HepG2 (cell line): ENCODE results near the gene PREX1. TPM values are rescaled to one million over a fixed set of nuclear protein-coding genes. Genes with fewer than 3 reads are reported as not detected.

Experiments used
- ATAC-seq: fragments of 200-7000 bp; cut with Tn5 transposase; 3 replicates; pipeline ENCODE4 v1.9.1; 2020; ENCODE audit warnings: mild to moderate bottlenecking, moderate library complexity
- BruUV-seq: library from RNA; stranded (reverse); fragments of 400-500 nt; replicated peaks from 2 replicates; lab custom pipeline; 2021; lab: Mats Ljungman, UMichigan
- CTCF ChIA-PET: fragments of 300-600 bp; formaldehyde crosslinking; extraction: SDS; loops from one replicate; lab custom pipeline; 2021; ENCODE audit warnings: low total read pairs, inconsistent platforms, low intra/inter-chr PET ratio; lab: Yijun Ruan, JAX
- POLR2A ChIA-PET: fragments of 350-600 bp; sonication (Branson Sonifier 250); formaldehyde crosslinking; loops from one replicate; lab custom pipeline; 2020; ENCODE audit warnings: antibody characterized with exemption, inconsistent platforms; lab: Yijun Ruan, JAX
- DNase-seq: peaks from one replicate; pipeline ENCODE4 v3.0.0-alpha.2; 2015; ENCODE audit warnings: low spot score
- FAIRE-seq: peaks from 3 replicates; lab custom pipeline; 2011; peaks lifted over from hg19 to GRCh38; lab: Jason Lieb, UNC
- H2AFZ ChIP-seq: one replicate; pipeline ENCODE4 v1.6.1; 2011; ENCODE audit warnings: low read length, inconsistent platforms
- H3K27ac ChIP-seq: fragments of 300-600 bp; 3 replicates; pipeline ENCODE4 v1.8.0; 2011; ENCODE audit warnings: mixed run types, mild to moderate bottlenecking, mixed read lengths, low read length, inconsistent platforms; ENCODE audit not compliant: insufficient read depth; ENCODE audit errors: extremely low read length
- H3K27me3 ChIP-seq, 2 experiments: fragments of 200-600 bp in 1 of 2; 2 replicates in 1 of 2; 3 replicates in 1 of 2; pipeline versions ENCODE4 v1.6.0 to v1.8.0; 2011; ENCODE audit warnings: low read length in 2 of 2, mild to moderate bottlenecking in 2 of 2, moderate library complexity in 2 of 2, inconsistent platforms in 1 of 2; ENCODE audit not compliant: insufficient read depth in 2 of 2, control insufficient read depth in 1 of 2
- H3K36me3 ChIP-seq, 2 experiments: fragments of 200-600 bp in 1 of 2; replicated peaks in 1 of 2; 2 replicates in 1 of 2; 3 replicates in 1 of 2; pipeline versions ENCODE4 v1.5.1 to v1.8.0; 2011; ENCODE audit warnings: low read length in 2 of 2, inconsistent platforms in 1 of 2; ENCODE audit not compliant: insufficient read depth in 2 of 2, control insufficient read depth in 1 of 2
- H3K4me1 ChIP-seq: 2 replicates; pipeline ENCODE4 v1.5.1; 2012; ENCODE audit warnings: low read length, inconsistent platforms; ENCODE audit not compliant: insufficient read depth
- H3K4me2 ChIP-seq: 2 replicates; pipeline ENCODE4 v1.6.0; 2011; ENCODE audit warnings: low read depth, low read length, inconsistent platforms
- H3K4me3 ChIP-seq, 3 experiments: fragments of 200-600 bp in 1 of 3; sonication (generic), shearing (Covaris generic) in 1 of 3; replicated peaks in 1 of 3; 2 replicates each; pipeline ENCODE4 v1.5.1; 2011 to 2016; ENCODE audit warnings: low read length in 3 of 3, inconsistent platforms in 2 of 3, low read depth in 2 of 3, mild to moderate bottlenecking in 2 of 3, control low read depth in 1 of 3, mixed read lengths in 1 of 3; ENCODE audit not compliant: insufficient read depth in 1 of 3
- H3K79me2 ChIP-seq: one replicate; pipeline ENCODE4 v1.6.1; 2011; ENCODE audit warnings: low read length, inconsistent platforms; ENCODE audit not compliant: insufficient read depth
- H3K9ac ChIP-seq: 2 replicates; pipeline ENCODE4 v1.6.0; 2011; ENCODE audit warnings: mild to moderate bottlenecking, low read depth, low read length, inconsistent platforms; ENCODE audit not compliant: insufficient read depth
- H3K9me3 ChIP-seq: 2 replicates; pipeline ENCODE4 v1.5.1; 2012; ENCODE audit warnings: mild to moderate bottlenecking, low read length
- H4K20me1 ChIP-seq: 2 replicates; pipeline ENCODE4 v1.6.0; 2011; ENCODE audit warnings: inconsistent platforms, mild to moderate bottlenecking, low read length, moderate library complexity; ENCODE audit not compliant: insufficient read depth
- CEBPG ChIP-seq: IDR thresholded peaks from 2 replicates; pipeline ENCODE4 v1.6.1; 2016
- HDAC2 ChIP-seq: sonication (generic); formaldehyde crosslinking; IDR thresholded peaks from 2 replicates; pipeline ENCODE4 v1.4.0; 2020; ENCODE audit warnings: missing genetic modification reagents
- HNRNPK ChIP-seq: fragments of 200-400 bp; formaldehyde crosslinking; IDR thresholded peaks from 2 replicates; pipeline ENCODE4 v1.6.1; 2018; ENCODE audit warnings: low read length, low read depth, moderate library complexity, mild to moderate bottlenecking; ENCODE audit not compliant: poor library complexity, severe bottlenecking
- NONO ChIP-seq, 2 experiments: fragments of 450-650 bp in 1 of 2; sonication (generic) in 1 of 2; formaldehyde crosslinking in 1 of 2; IDR thresholded peaks in 1 of 2; conservative IDR thresholded peaks in 1 of 2; 2 replicates each; pipeline versions ENCODE4 v1.6.1 to v1.8.0; 2017 to 2022; ENCODE audit warnings: mild to moderate bottlenecking in 1 of 2, missing genetic modification reagents in 1 of 2, moderate library complexity in 1 of 2
- SOX5 ChIP-seq: IDR thresholded peaks from 2 replicates; pipeline ENCODE4 v1.6.1; 2016; ENCODE audit warnings: borderline replicate concordance
- TBX2 ChIP-seq: sonication (generic); formaldehyde crosslinking; IDR thresholded peaks from 2 replicates; pipeline ENCODE4 v1.5.0; 2020; ENCODE audit warnings: missing genetic modification reagents, mild to moderate bottlenecking, borderline replicate concordance
- ZNF629 ChIP-seq: sonication (generic); formaldehyde crosslinking; conservative IDR thresholded peaks from 2 replicates; pipeline ENCODE4 v1.5.0; 2020; ENCODE audit warnings: missing genetic modification reagents
- WGBS: methylation state at CpG from one replicate; pipeline ENCODE4 v1.1.6; 2017; ENCODE audit warnings: low lambda C conversion rate; 5-methylcytosine and 5-hydroxymethylcytosine counted together
- in situ Hi-C: cut with HindIII; loops from 2 replicates; pipeline ENCODE4 v1.10.0; 2017; ENCODE audit warnings: low pct_unique_long_range_greater_than_20kb; ENCODE audit not compliant: extremely low pct_ligation_motif_present
- intact Hi-C: fragments of 100-400 bp; cut with micrococcal nuclease; formaldehyde crosslinking; loops from one replicate; pipeline ENCODE4 v1.10.0; 2022; ENCODE audit not compliant: unreplicated experiment
- polyA plus RNA-seq, 8 experiments: library from polyadenylated mRNA; depleted of rRNA in 3 of 8; stranded (reverse) in 7 of 8; unstranded in 1 of 8; fragments of >200 nt; fragmentation: Illumina TruSeq in 4 of 8; extraction: Trizol in 4 of 8; gene quantifications; 2 replicates each; pipeline versions ENCODE4 v1.2.1 to v1.2.3, GENCODE V29; 2011 to 2016; ENCODE audit warnings: low read depth in 4 of 8, missing spikeins in 1 of 8, mixed read lengths in 1 of 8; ENCODE audit not compliant: insufficient read depth in 1 of 8
- total RNA-seq, 5 experiments: library from RNA; depleted of rRNA; stranded (reverse); fragments of >200 nt; fragmentation: Illumina TruSeq; extraction: Trizol; gene quantifications; 2 replicates each; pipeline ENCODE4 v1.2.3, GENCODE V29; 2016; ENCODE audit warnings: low read depth in 1 of 5

Gene PREX1
- total and polyA plus RNA-seq, 2 of the 13 experiments (the other 11 are each of a cell fraction or from before 2014, with no cell fraction given), result 0.02 to 0.04 TPM

DNA sequence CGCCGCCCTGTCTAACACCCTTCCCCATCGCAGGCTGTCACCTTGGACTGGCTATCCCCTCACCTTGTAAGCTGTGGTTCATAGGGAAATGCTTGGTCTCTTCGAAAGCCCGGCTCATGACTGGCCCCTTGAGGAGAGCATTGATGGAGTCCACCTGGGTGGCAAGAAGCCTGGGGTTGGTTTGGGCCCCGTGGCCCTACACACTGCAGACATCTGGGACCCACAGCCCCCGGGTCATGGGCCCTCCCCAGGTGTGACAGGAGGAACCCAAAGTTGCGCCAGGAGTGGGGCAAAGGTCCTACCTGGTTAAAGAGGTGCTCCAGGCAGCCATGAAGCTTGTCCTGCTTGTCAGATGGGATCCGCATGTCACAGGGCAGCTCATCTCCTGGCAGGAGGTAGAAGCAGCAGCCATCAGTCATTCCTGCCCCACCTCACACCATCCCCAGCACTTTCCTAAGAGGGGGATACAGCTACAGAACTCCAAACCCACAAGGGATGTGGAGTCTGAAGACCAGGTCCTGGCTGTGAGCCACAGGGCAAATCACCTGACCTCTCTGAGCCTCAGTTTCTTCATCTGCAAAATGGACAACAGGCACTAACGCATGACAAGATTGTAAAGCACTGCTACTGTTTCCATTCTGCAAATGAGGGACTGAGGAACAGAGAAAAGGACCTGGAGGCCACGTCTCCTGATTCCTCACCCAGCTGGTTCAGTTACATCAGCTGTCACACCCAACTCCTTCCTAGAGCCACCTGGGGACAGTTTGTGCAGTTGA, 185.5 kb downstream of the PREX1 start:
- no peaks in the 10 kb centered on the region for H3K79me2 ChIP-seq
- no peak overlapping the region for H3K4me3 ChIP-seq
- H4K20me1 ChIP-seq, result no peaks in the 10 kb centered on the region
- DNase-seq, result no peak
- H3K36me3 ChIP-seq, result no peaks in the 10 kb centered on the region
- TF ChIP-seq HDAC2 (CRISPR knock-in tag) (no peak), ZNF629 (CRISPR knock-in tag) (peak; percentile 67)
- TF ChIP-seq, all 625 proteins: peak for 1
- Histone ChIP-seq H3K4me2 (no peak overlapping the region), H3K27ac (no peak overlapping the region), H3K4me1 (no peaks in the 10 kb centered on the region), H2AFZ (no peak overlapping the region), H3K9ac (no peak overlapping the region), H3K9me3 (no peaks in the 10 kb centered on the region), H3K27me3 (peaks cover 7 to 51% of the 10 kb centered on the region in 2 experiments)
- in situ Hi-C loops (no loop called here), intact Hi-C loops (no loop called here)
- ChIA-PET CTCF (no interaction called here), POLR2A (no interaction called here)
- ATAC-seq, result no peak
- no TSS peak for BruUV-seq
- 35% methylated on average over 11 of the region's 11 CpGs for WGBS
- no peak for FAIRE-seq

DNA sequence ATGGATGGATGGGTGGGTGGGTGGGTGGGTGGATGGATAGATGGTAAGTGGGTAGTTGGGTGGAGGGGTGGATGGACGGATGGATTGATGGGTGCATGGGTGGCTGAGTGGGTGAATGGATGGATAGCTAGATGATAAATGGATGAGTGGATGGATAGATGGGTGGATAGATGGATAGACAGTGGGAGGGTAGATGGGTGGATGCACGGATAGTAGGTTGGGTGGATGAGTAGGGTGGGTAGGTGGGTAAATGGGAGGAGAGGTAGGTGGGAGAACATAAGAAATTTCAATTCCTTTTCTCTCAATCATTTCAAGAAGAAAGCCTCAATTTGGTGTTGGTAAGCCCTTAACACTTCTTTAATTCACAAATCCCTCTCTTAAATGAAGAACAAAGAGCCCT, 186.9 kb downstream of the PREX1 start:
- no peaks in the 10 kb centered on the region for H4K20me1 ChIP-seq
- H3K4me2 ChIP-seq, result no peak overlapping the region
- H3K79me2 ChIP-seq, result no peaks in the 10 kb centered on the region
- no peak overlapping the region for H3K4me3 ChIP-seq
- intact Hi-C loops, result no loop called here
- peaks cover 7 to 57% of the 10 kb centered on the region in 2 experiments for H3K27me3 ChIP-seq
- TF ChIP-seq HNRNPK, result peak; percentile 37
- 0 out of 2 replicates have a peak, but pooled peaks have one; percentile 34 for TF ChIP-seq NONO (IDR thresholded peaks at IDR 0.05)
- TF ChIP-seq NONO (CRISPR knock-in tag; conservative IDR thresholded peaks at IDR 0.05), result no peak
- no peak for TF ChIP-seq CEBPG
- TF ChIP-seq TBX2 (CRISPR knock-in tag), result no peak
- no peak for TF ChIP-seq SOX5 (CRISPR knock-in tag)
- H3K4me1 ChIP-seq, result no peaks in the 10 kb centered on the region
- BruUV-seq, result no TSS peak
- FAIRE-seq (no peak), ATAC-seq (no peak), DNase-seq (no peak)
- H3K9ac ChIP-seq, result no peak overlapping the region
- no peaks in the 10 kb centered on the region for H3K9me3 ChIP-seq
- H3K36me3 ChIP-seq, result no peaks in the 10 kb centered on the region
- ChIA-PET CTCF (no interaction called here), POLR2A (no interaction called here)
- no peak overlapping the region for H3K27ac ChIP-seq
- WGBS, result under 1% methylated on average over 2 of the region's 2 CpGs
- H2AFZ ChIP-seq, result no peak overlapping the region
- in situ Hi-C loops, result no loop called here
